Liver (tissue), 9 donors: ENCODE results near the gene TEK. TPM values are rescaled to one million over a fixed set of nuclear protein-coding genes. Genes with fewer than 3 reads are reported as not detected.

Experiments
- DNase-seq: peaks from one replicate; pipeline ENCODE4 v3.0.0-alpha.2; 2017; ENCODE audit warnings: low spot score
- H3K27ac ChIP-seq, 2 donors: one replicate each; pipeline ENCODE4 v1.7.0; 2013; ENCODE audit warnings: inconsistent platforms in 2 of 2, low read length in 2 of 2, control low read depth in 1 of 2, low read depth in 1 of 2, mild to moderate bottlenecking in 1 of 2
- H3K27me3 ChIP-seq, 4 donors: one replicate each; pipeline versions ENCODE4 v1.6.1 to v1.7.0; 2013; ENCODE audit warnings: low read length in 3 of 4, inconsistent platforms in 1 of 4, mild to moderate bottlenecking in 1 of 4, moderate library complexity in 1 of 4; ENCODE audit not compliant: control insufficient read depth in 4 of 4, insufficient read depth in 4 of 4
- H3K36me3 ChIP-seq, 4 donors: one replicate each; pipeline versions ENCODE4 v1.6.1 to v1.7.0; 2013; ENCODE audit warnings: low read length in 3 of 4, mild to moderate bottlenecking in 3 of 4, low read depth in 1 of 4, moderate library complexity in 1 of 4; ENCODE audit not compliant: control insufficient read depth in 4 of 4, insufficient read depth in 3 of 4
- H3K4me1 ChIP-seq, 4 donors: one replicate each; pipeline versions ENCODE4 v1.6.1 to v1.7.0; 2013; ENCODE audit warnings: low read length in 3 of 4, mild to moderate bottlenecking in 3 of 4, moderate library complexity in 1 of 4; ENCODE audit not compliant: control insufficient read depth in 4 of 4, insufficient read depth in 4 of 4
- H3K4me3 ChIP-seq, 3 donors: one replicate each; pipeline versions ENCODE4 v1.6.1 to v1.7.0; 2013; ENCODE audit warnings: low read length in 3 of 3, control low read depth in 1 of 3, low read depth in 1 of 3, mild to moderate bottlenecking in 1 of 3
- H3K9ac ChIP-seq, 2 donors: one replicate each; pipeline ENCODE4 v1.7.0; 2013; ENCODE audit warnings: low read length in 2 of 2, mild to moderate bottlenecking in 2 of 2, moderate library complexity in 2 of 2, control low read depth in 1 of 2, low read depth in 1 of 2
- H3K9me3 ChIP-seq, 4 donors: one replicate each; pipeline versions ENCODE4 v1.6.1 to v1.7.0; 2013; ENCODE audit warnings: low read length in 3 of 4; ENCODE audit not compliant: control insufficient read depth in 4 of 4
- ATF3 ChIP-seq: IDR thresholded peaks from 2 replicates; pipeline ENCODE4 v1.6.1; 2016; ENCODE audit warnings: antibody characterized with exemption
- EGR1 ChIP-seq, 2 donors: IDR thresholded peaks; 2 replicates each; pipeline ENCODE4 v1.6.1; 2016 to 2018; ENCODE audit warnings: antibody characterized with exemption in 2 of 2, low read depth in 2 of 2
- FOXA1 ChIP-seq: IDR thresholded peaks from 2 replicates; pipeline ENCODE4 v1.6.1; 2016; ENCODE audit warnings: antibody characterized with exemption
- FOXA2 ChIP-seq: IDR thresholded peaks from 2 replicates; pipeline ENCODE4 v1.6.1; 2016; ENCODE audit warnings: antibody characterized with exemption
- GABPA ChIP-seq, 2 donors: IDR thresholded peaks in 1 of 2; conservative IDR thresholded peaks in 1 of 2; 2 replicates each; pipeline ENCODE4 v1.6.1; 2016; ENCODE audit warnings: antibody characterized with exemption in 2 of 2, mild to moderate bottlenecking in 1 of 2, moderate library complexity in 1 of 2
- HNF4A ChIP-seq, 2 donors: conservative IDR thresholded peaks; 2 replicates each; pipeline ENCODE4 v1.6.1; 2016; ENCODE audit warnings: antibody characterized with exemption in 2 of 2, mild to moderate bottlenecking in 2 of 2
- HNF4G ChIP-seq: IDR thresholded peaks from 2 replicates; pipeline ENCODE4 v1.6.1; 2016; ENCODE audit warnings: antibody characterized with exemption
- JUND ChIP-seq, 2 donors: IDR thresholded peaks; 2 replicates each; pipeline ENCODE4 v1.6.1; 2016; ENCODE audit warnings: antibody characterized with exemption in 2 of 2
- NR2F2 ChIP-seq: IDR thresholded peaks from 2 replicates; pipeline ENCODE4 v1.6.1; 2016; ENCODE audit warnings: antibody characterized with exemption
- RAD21 ChIP-seq, 2 donors: IDR thresholded peaks; 2 replicates each; pipeline ENCODE4 v1.6.1; 2016; ENCODE audit warnings: antibody characterized with exemption in 2 of 2, mild to moderate bottlenecking in 2 of 2
- REST ChIP-seq: IDR thresholded peaks from 2 replicates; pipeline ENCODE4 v1.6.1; 2016; ENCODE audit warnings: antibody characterized with exemption, mild to moderate bottlenecking
- RXRA ChIP-seq, 2 donors: IDR thresholded peaks; 2 replicates each; pipeline ENCODE4 v1.6.1; 2017 to 2018; ENCODE audit warnings: antibody characterized with exemption in 2 of 2, mild to moderate bottlenecking in 1 of 2
- SP1 ChIP-seq: IDR thresholded peaks from 2 replicates; pipeline ENCODE4 v1.6.1; 2018; ENCODE audit warnings: antibody characterized with exemption, mild to moderate bottlenecking
- TAF1 ChIP-seq: conservative IDR thresholded peaks from 2 replicates; pipeline ENCODE4 v1.6.1; 2016; ENCODE audit warnings: antibody characterized with exemption, mild to moderate bottlenecking
- YY1 ChIP-seq: IDR thresholded peaks from 2 replicates; pipeline ENCODE4 v1.6.1; 2016; ENCODE audit warnings: antibody characterized with exemption, mild to moderate bottlenecking
- ZBTB33 ChIP-seq: IDR thresholded peaks from 2 replicates; pipeline ENCODE4 v1.6.1; 2016; ENCODE audit warnings: antibody characterized with exemption
- WGBS: extraction: QIAGEN DNeasy Blood & Tissue Kit; methylation state at CpG from one replicate; pipeline ENCODE4 v1.1.7; 2013; 5-methylcytosine and 5-hydroxymethylcytosine counted together
- polyA plus RNA-seq, 2 donors: library from polyadenylated mRNA; stranded (reverse) in 1 of 2; unstranded in 1 of 2; fragments of 200-250 nt in 1 of 2; fragments of >200 nt in 1 of 2; fragmentation: Nextera tagmentation in 1 of 2; extraction: Ambion mirVana in 1 of 2; gene quantifications; one replicate each; pipeline versions ENCODE4 v1.2.1 to v1.2.3, GENCODE V29; 2013 to 2015
- total RNA-seq, 2 donors: library from RNA; depleted of rRNA; stranded (reverse); fragments of >200 nt; gene quantifications; one replicate each; pipeline ENCODE4 v1.2.3, GENCODE V29; 2014
- TF ChIP-seq, protein P1 (sequence below): IDR thresholded peaks from 2 replicates; pipeline ENCODE4 v1.6.1; 2016; ENCODE audit warnings: antibody characterized with exemption
- TF ChIP-seq, protein P2 (sequence below): fragments of 150-350 bp; IDR thresholded peaks from 2 replicates; pipeline ENCODE4 v1.5.1; 2017; ENCODE audit warnings: improper control_type of control experiment, low read depth, low read length; ENCODE audit not compliant: missing input control
- donor health status: healthy.
- donor health status: healthy.
- donor health status: healthy.
- donor health status: healthy.
- donor health status: healthy.

TEK gene
- total and polyA plus RNA-seq, 4 donors = 2.9 to 13.8 (median 8.4) TPM

GRCh38 chr9:27205198-27205597 is 96.2 kb downstream of the TEK start:
- no peak for DNase-seq
- no peaks in the 10 kb centered on the region for H3K9me3 ChIP-seq
- 75% methylated on average over 2 of the region's 2 CpGs for WGBS
- H3K27ac ChIP-seq = no peak overlapping the region
- no peaks in the 10 kb centered on the region for H3K27me3 ChIP-seq
- TF ChIP-seq YY1 (no peak), ATF3 (no peak), FOXA1 (no peak), JUND (IDR thresholded peaks at IDR 0.05) (no peak), EGR1 (IDR thresholded peaks at IDR 0.05; ENCODE audit: low read depth in 2 of 2) (no peak), ZBTB33 (no peak), GABPA (IDR thresholded peaks at IDR 0.05 in 1 of 2, conservative IDR thresholded peaks at IDR 0.05 in 1 of 2) (no peak), SP1 (no peak), HNF4G (no peak), HNF4A (conservative IDR thresholded peaks at IDR 0.05) (no peak), NR2F2 (no peak), TAF1 (no peak), REST (no peak), FOXA2 (no peak), RAD21 (IDR thresholded peaks at IDR 0.05) (no peak), RXRA (IDR thresholded peaks at IDR 0.05) (no peak)
- TF ChIP-seq, protein P1, sequence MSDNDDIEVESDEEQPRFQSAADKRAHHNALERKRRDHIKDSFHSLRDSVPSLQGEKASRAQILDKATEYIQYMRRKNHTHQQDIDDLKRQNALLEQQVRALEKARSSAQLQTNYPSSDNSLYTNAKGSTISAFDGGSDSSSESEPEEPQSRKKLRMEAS = no peak
- TF ChIP-seq, protein P2, sequence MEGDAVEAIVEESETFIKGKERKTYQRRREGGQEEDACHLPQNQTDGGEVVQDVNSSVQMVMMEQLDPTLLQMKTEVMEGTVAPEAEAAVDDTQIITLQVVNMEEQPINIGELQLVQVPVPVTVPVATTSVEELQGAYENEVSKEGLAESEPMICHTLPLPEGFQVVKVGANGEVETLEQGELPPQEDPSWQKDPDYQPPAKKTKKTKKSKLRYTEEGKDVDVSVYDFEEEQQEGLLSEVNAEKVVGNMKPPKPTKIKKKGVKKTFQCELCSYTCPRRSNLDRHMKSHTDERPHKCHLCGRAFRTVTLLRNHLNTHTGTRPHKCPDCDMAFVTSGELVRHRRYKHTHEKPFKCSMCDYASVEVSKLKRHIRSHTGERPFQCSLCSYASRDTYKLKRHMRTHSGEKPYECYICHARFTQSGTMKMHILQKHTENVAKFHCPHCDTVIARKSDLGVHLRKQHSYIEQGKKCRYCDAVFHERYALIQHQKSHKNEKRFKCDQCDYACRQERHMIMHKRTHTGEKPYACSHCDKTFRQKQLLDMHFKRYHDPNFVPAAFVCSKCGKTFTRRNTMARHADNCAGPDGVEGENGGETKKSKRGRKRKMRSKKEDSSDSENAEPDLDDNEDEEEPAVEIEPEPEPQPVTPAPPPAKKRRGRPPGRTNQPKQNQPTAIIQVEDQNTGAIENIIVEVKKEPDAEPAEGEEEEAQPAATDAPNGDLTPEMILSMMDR = no peak
- H3K4me3 ChIP-seq = no peak overlapping the region
- no peaks in the 10 kb centered on the region for H3K36me3 ChIP-seq
- no peaks in the 10 kb centered on the region for H3K4me1 ChIP-seq
- H3K9ac ChIP-seq = no peak overlapping the region
